Stomach (tissue), 9 donors: Measurements from ENCODE around the gene TUBGCP2. TPM values are rescaled to one million over a fixed set of nuclear protein-coding genes. Genes with fewer than 3 reads are reported as not detected.
A peak's percentile ranks its signal among the peaks of the same experiment; 100 is the strongest.

Experiments
- DNase-seq, 2 donors: peaks; one replicate each; pipeline versions ENCODE4 v3.0.0 to v3.0.0-alpha.2; 2013 to 2019
- H3K27ac ChIP-seq, 5 donors: fragments of 200-600 bp in 4 of 5; sonication (generic) in 4 of 5; one replicate each; pipeline ENCODE4 v1.5.1; 2013 to 2019; ENCODE audit warnings: mild to moderate bottlenecking in 1 of 5, moderate library complexity in 1 of 5
- H3K27me3 ChIP-seq, 3 donors: fragments of 200-600 bp; sonication (generic); one replicate each; pipeline ENCODE4 v1.5.1; 2017 to 2019; ENCODE audit warnings: mixed run types in 1 of 3
- H3K36me3 ChIP-seq, 4 donors: fragments of 200-600 bp; sonication (generic); 1 replicate in 3 of 4; 2 replicates in 1 of 4; pipeline ENCODE4 v1.5.1; 2016 to 2019
- H3K4me1 ChIP-seq, 4 donors: fragments of 200-600 bp; sonication (generic); one replicate each; pipeline ENCODE4 v1.5.1; 2016 to 2019
- H3K4me3 ChIP-seq, 4 donors: fragments of 200-600 bp; sonication (generic) in 3 of 4; one replicate each; pipeline ENCODE4 v1.5.1; 2016 to 2019; ENCODE audit warnings: mild to moderate bottlenecking in 1 of 4
- H3K9me3 ChIP-seq, 4 donors: fragments of 200-600 bp; sonication (generic); one replicate each; pipeline ENCODE4 v1.5.1; 2016 to 2019
- EP300 ChIP-seq: sonication (generic); formaldehyde crosslinking; IDR thresholded peaks from one replicate; pipeline ENCODE4 v1.6.1; 2017; ENCODE audit warnings: antibody characterized with exemption
- POLR2A ChIP-seq, 4 donors: fragments of 450-650 bp; IDR thresholded peaks; one replicate each; pipeline ENCODE4 v1.6.1; 2016; ENCODE audit warnings: antibody characterized with exemption in 4 of 4, control low read depth in 2 of 4, mild to moderate bottlenecking in 1 of 4, moderate library complexity in 1 of 4
- POLR2AphosphoS5 ChIP-seq, 3 donors: sonication (generic); formaldehyde crosslinking; IDR thresholded peaks; one replicate each; pipeline ENCODE4 v1.6.1; 2016; ENCODE audit warnings: antibody characterized with exemption in 3 of 3
- WGBS, 5 donors: extraction: QIAGEN DNeasy Blood & Tissue Kit in 3 of 5; methylation state at CpG; one replicate each; pipeline versions ENCODE4 v1.1.5 to v1.1.7; 2013 to 2018; 5-methylcytosine and 5-hydroxymethylcytosine counted together
- intact Hi-C: fragments of 100-400 bp; cut with DNase I; formaldehyde crosslinking; loops from one replicate; pipeline ENCODE4 v1.15.1; 2023; ENCODE audit warnings: low total_unique reads
- polyA plus RNA-seq, 3 donors: library from polyadenylated mRNA; stranded (reverse); fragments of 200-250 nt; gene quantifications; one replicate each; pipeline ENCODE4 v1.2.3, GENCODE V29; 2013
- total RNA-seq, 5 donors: library from RNA; depleted of rRNA; stranded (reverse); fragments of >200 nt; gene quantifications; one replicate each; pipeline versions ENCODE4 v1.1.0 to v1.2.3, GENCODE V29; 2014 to 2016
- TF ChIP-seq, protein P1 (sequence below), 7 experiments: fragments of 450-650 bp in 4 of 7; fragments of 200-600 bp in 3 of 7; sonication (generic) in 3 of 7; IDR thresholded peaks; one replicate each; pipeline ENCODE4 v1.5.1; 2016 to 2019; ENCODE audit warnings: antibody characterized with exemption in 7 of 7, control low read depth in 2 of 7, mild to moderate bottlenecking in 1 of 7
- donor health status: healthy with polysubstance abuse.
- donor health status: Bipolar disorder and iron deficiency.
- donor health status: healthy.

Gene TUBGCP2
- total and polyA plus RNA-seq, 8 donors, result 18.3 to 117 (median 47.6) TPM

DNA sequence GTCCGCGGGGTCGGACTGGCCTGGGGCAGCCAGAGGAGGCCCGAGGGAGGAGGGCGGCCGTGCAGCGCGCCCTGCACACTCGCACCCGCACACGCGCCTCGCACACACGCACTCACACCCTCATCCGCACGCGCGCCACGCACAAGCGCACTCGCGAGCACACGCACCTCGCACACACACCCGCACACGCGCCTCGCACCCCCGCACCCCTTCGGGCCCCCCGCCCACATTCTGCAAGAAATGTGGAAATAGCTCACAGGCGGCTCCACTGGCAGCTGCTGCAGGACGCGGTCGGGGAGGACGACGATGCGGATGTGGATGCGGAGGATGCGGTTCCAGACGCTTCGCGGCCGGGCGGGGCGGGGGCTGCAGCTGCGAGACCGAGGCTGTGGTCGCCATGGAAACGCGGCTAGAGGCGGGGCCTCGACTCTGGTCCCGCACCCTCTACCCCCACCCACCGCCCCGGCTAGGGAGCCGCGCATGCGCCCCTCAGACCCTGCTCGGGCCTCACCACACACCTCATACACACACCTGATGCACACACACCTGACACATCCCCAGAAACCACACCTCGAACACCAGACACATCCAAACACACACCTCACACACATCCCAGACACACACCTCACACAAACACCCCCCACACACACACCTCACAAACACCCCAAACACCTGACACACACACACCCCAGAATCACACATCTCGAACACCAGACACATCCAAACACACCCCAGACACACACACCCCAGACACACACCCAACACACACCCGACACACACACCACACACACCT lies 28.1 kb upstream of the TUBGCP2 start, which contains the start of gene CALY:
CALY (minus strand) TSS at position 320 of the 793 bp plus-strand sequence. CDS start 7,907 bp downstream, outside the sequence.
- peak within 1 kb of the TSS; percentile 39 to 50 (median 42) for H3K4me3 ChIP-seq
- peaks cover 21 to 92% (median 58%) of the 10 kb centered on the region in 3 donors for H3K27me3 ChIP-seq
- peak; percentile 59 to 88 for DNase-seq

DNA sequence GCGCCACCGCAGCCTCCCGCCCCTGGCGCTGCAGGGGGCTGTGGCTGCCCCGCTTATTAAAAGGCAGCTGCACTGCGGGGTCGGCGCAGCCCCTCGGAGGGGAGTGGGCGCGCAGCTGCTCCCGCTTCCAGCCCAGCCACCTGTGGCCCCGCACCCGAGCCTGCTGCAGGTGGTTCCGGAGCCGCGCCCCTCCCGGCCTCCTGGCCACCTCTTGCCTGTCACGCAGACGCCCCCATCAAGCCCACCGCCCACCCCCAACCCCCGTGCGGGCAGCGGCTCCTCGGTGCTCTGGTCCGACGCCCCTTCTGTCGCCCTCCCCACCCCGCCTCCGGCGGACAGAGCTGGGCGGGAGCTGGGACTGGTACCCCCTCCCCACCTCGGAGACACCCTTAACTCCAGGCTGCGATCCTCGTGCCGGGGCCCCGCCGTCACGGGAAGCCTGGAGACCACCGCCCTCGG lies 27.5 kb upstream of the TUBGCP2 start:
- peaks cover 23 to 25% (median 24%) of the 10 kb centered on the region in 4 donors for H3K4me1 ChIP-seq
- H3K36me3 ChIP-seq, result no peaks in the 10 kb centered on the region
- 0 to 8% (median 4%) methylated on average over 1 to 41 of the region's 41 CpGs for WGBS, 5 donors
- H3K9me3 ChIP-seq, result no peaks in the 10 kb centered on the region
- TF ChIP-seq POLR2A (IDR thresholded peaks at IDR 0.05), result no peak
- TF ChIP-seq, protein P1, sequence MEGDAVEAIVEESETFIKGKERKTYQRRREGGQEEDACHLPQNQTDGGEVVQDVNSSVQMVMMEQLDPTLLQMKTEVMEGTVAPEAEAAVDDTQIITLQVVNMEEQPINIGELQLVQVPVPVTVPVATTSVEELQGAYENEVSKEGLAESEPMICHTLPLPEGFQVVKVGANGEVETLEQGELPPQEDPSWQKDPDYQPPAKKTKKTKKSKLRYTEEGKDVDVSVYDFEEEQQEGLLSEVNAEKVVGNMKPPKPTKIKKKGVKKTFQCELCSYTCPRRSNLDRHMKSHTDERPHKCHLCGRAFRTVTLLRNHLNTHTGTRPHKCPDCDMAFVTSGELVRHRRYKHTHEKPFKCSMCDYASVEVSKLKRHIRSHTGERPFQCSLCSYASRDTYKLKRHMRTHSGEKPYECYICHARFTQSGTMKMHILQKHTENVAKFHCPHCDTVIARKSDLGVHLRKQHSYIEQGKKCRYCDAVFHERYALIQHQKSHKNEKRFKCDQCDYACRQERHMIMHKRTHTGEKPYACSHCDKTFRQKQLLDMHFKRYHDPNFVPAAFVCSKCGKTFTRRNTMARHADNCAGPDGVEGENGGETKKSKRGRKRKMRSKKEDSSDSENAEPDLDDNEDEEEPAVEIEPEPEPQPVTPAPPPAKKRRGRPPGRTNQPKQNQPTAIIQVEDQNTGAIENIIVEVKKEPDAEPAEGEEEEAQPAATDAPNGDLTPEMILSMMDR (IDR thresholded peaks at IDR 0.05), result no peak
- TF ChIP-seq POLR2AphosphoS5 (IDR thresholded peaks at IDR 0.05), result no peak
- TF ChIP-seq EP300, result no peak
- DNase-seq, result peak in 1 of 2 donors; percentile 36
- intact Hi-C loops, result no loop called here
- H3K4me3 ChIP-seq, result peak overlapping the region; percentile 39 to 50 (median 42)
- peaks cover 21 to 91% (median 62%) of the 10 kb centered on the region in 3 donors for H3K27me3 ChIP-seq
- peak overlapping the region; percentile 32 to 62 (median 41) for H3K27ac ChIP-seq

More for the DNA sequence above, 28.1 kb upstream of the TUBGCP2 start, which contains the start of gene CALY:
- peak within 1 kb of the TSS; percentile 32 to 62 (median 41) for H3K27ac ChIP-seq
- TF ChIP-seq, protein P1 (IDR thresholded peaks at IDR 0.05), result no peak
- TF ChIP-seq POLR2AphosphoS5 (IDR thresholded peaks at IDR 0.05) (no peak), EP300 (no peak), POLR2A (IDR thresholded peaks at IDR 0.05) (no peak)
- no peaks in the 10 kb centered on the region for H3K36me3 ChIP-seq
- intact Hi-C loops, result no loop called here
- 9 to 18% (median 16%) methylated on average over 37 to 63 of the region's 63 CpGs for WGBS, 5 donors
- peaks cover 23 to 25% (median 24%) of the 10 kb centered on the region in 4 donors for H3K4me1 ChIP-seq
- H3K9me3 ChIP-seq, result no peaks in the 10 kb centered on the region

DNA sequence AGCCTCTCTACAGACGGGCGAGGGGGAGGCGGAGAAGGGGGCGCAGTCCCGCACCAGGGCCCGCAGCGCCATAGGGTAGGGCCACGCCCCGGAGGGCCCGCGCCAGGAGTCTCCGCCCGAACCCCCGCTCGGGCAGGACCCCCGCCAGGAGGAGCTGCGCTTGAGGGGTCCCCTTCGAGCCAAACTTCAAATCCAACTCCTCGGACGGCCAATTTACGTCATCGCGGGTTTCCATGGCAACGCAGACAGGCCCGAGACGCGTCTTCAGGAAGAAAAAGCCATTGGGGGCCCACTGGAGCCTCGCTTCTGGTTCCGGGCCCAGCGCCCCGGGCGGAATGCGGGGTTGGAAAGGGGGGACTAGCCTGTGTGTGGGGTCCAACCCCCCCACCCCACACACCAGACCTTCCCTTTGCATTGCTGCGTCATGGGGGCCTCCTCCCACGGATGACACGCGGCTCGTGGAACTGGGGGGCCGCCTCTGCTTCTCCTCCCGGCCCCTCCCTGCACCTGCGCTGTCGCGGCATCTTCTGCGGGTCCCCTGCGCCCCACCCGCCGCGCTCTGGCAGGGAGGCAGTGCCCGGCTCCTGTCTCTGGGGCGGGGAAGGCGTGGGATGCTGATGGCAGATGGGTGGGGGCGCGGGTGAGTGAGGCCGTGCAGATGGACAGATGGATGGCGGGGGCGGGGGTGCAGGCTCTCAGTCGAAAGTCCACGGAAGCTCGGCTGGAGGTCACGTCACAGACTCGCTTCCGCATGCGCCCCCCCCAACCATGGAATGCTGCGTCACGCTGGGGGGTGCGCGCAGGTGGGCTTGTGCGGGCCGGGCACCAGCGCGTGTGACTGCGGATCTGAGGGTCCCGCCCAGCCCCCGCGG lies 26.8 kb upstream of the TUBGCP2 start:
- H3K36me3 ChIP-seq, result no peaks in the 10 kb centered on the region
- peak overlapping the region; percentile 32 to 62 (median 41) for H3K27ac ChIP-seq
- intact Hi-C loops, result no loop called here
- H3K9me3 ChIP-seq, result no peaks in the 10 kb centered on the region
- H3K27me3 ChIP-seq, result peaks cover 21 to 90% (median 62%) of the 10 kb centered on the region in 3 donors
- 2 to 5% (median 4%) methylated on average over 37 to 75 of the region's 75 CpGs for whole genome bisulfite sequencing, 5 donors
- peak; percentile 48 to 92 for DNase-seq
- TF ChIP-seq, protein P1 (IDR thresholded peaks at IDR 0.05), result no peak
- TF ChIP-seq POLR2AphosphoS5 (IDR thresholded peaks at IDR 0.05) (no peak), POLR2A (IDR thresholded peaks at IDR 0.05) (no peak), EP300 (no peak)
- H3K4me3 ChIP-seq, result peak overlapping the region; percentile 39 to 50 (median 42)
- peaks cover 23 to 25% (median 24%) of the 10 kb centered on the region in 4 donors for H3K4me1 ChIP-seq
